ENCODE results near the gene DNAAF8. TPM values are rescaled to one million over a fixed set of nuclear protein-coding genes. Genes with fewer than 3 reads are reported as not detected.

The DNAAF8 gene
- total RNA-seq, 4 donors from 2014 or later = 0.21 to 0.42 (median 0.38) TPM; not detected in 1

GRCh38 chr16:4765511-4766474 is 31.5 kb downstream of the DNAAF8 start:
- H3K4me1 ChIP-seq = peaks cover 24 to 64% (median 25%) of the 10 kb centered on the region in 3 donors
- WGBS, 2 donors = 66 to 70% methylated on average over 14 to 17 of the region's 26 CpGs
- peak overlapping the region in 3 of 4 donors; percentile 89 to 96 (median 90) for H3K27ac ChIP-seq
- peaks cover 13 to 48% (median 17%) of the 10 kb centered on the region in 3 donors for H3K36me3 ChIP-seq
- no peaks in the 10 kb centered on the region for H3K9me3 ChIP-seq
- no peaks in the 10 kb centered on the region for H3K27me3 ChIP-seq
- intact Hi-C loops (cut with DNase I) = no loop called here
- DNase-seq = no peak
- no peak for TF ChIP-seq POLR2A (IDR thresholded peaks at IDR 0.05)
- no peak for TF ChIP-seq CTCF (IDR thresholded peaks at IDR 0.05)
- H3K4me3 ChIP-seq = peak overlapping the region; percentile 74 to 97 (median 94)

- H3K4me3 ChIP-seq = peak within 1 kb of the TSS; percentile 74 to 97 (median 94)
- DNase-seq = peak; percentile 81
- peaks cover 9 to 36% (median 11%) of the 10 kb centered on the region in 3 donors for H3K36me3 ChIP-seq
- peak in 3 of 4 donors; percentile 39 to 63 (median 41) for TF ChIP-seq POLR2A (IDR thresholded peaks at IDR 0.05)
- TF ChIP-seq CTCF (IDR thresholded peaks at IDR 0.05) = peak in 1 of 6 experiments; percentile 24
- H3K4me1 ChIP-seq = peaks cover 24 to 63% (median 25%) of the 10 kb centered on the region in 3 donors
- 2 to 3% methylated on average over 8 to 17 of the region's 72 CpGs for WGBS, 2 donors
- intact Hi-C loops (cut with DNase I) = no loop called here
- H3K9me3 ChIP-seq = no peaks in the 10 kb centered on the region
- H3K27me3 ChIP-seq = no peaks in the 10 kb centered on the region
- H3K27ac ChIP-seq = peak within 1 kb of the TSS; percentile 89 to 96 (median 93)
Observed at GRCh38 chr16:4766875-4767628, 32.7 kb downstream of the DNAAF8 start, which contains the start of gene ZNF500. ZNF500 (minus strand) TSS chr16:4767162; CDS start chr16:4765978, 1,184 bp downstream.

- no peak for TF ChIP-seq POLR2A (IDR thresholded peaks at IDR 0.05)
- no peak for TF ChIP-seq CTCF (IDR thresholded peaks at IDR 0.05)
- no peak for DNase-seq
- Histone ChIP-seq H3K9me3 (no peaks in the 10 kb centered on the region), H3K27me3 (no peaks in the 10 kb centered on the region), H3K27ac (peak overlapping the region; percentile 89 to 96 (median 93)), H3K36me3 (peaks cover 6 to 26% (median 6%) of the 10 kb centered on the region in 3 donors), H3K4me1 (peaks cover 24 to 54% (median 25%) of the 10 kb centered on the region in 3 donors), H3K4me3 (peak overlapping the region; percentile 74 to 97 (median 94))
- 25 to 26% methylated on average over 17 of the region's 17 CpGs for WGBS, 2 donors
- intact Hi-C loops (cut with DNase I) = no loop called here
Observed at GRCh38 chr16:4767872-4768548, 33.7 kb downstream of the DNAAF8 start.

- intact Hi-C loops (cut with DNase I) = no loop called here
Observed at GRCh38 chr16:4768549-4769305, 34.4 kb downstream of the DNAAF8 start.

More at GRCh38 chr16:4768549-4769305, 34.4 kb downstream of the DNAAF8 start:
- Histone ChIP-seq H3K9me3 (no peaks in the 10 kb centered on the region), H3K36me3 (peaks cover 2 to 19% (median 5%) of the 10 kb centered on the region in 3 donors), H3K27me3 (no peaks in the 10 kb centered on the region), H3K27ac (peak overlapping the region; percentile 89 to 96 (median 93)), H3K4me3 (peak overlapping the region; percentile 74 to 97 (median 94)), H3K4me1 (peaks cover 24 to 48% (median 25%) of the 10 kb centered on the region in 3 donors)
- WGBS, 2 donors = 13 to 19% methylated on average over 6 to 14 of the region's 48 CpGs
- peak; percentile 68 for DNase-seq
- TF ChIP-seq CTCF (IDR thresholded peaks at IDR 0.05) = no peak
- peak in 3 of 4 donors; percentile 39 to 83 (median 40) for TF ChIP-seq POLR2A (IDR thresholded peaks at IDR 0.05)
